BE2C (cell line): ENCODE measurements around the gene NOX5.

ENCODE experiments used
- DNase-seq: peaks from one replicate; pipeline ENCODE4 v3.0.0-alpha.2; 2020
- H3K27me3 ChIP-seq: fragments of 250-450 bp; sonication (Bioruptor Pico); 2 replicates; pipeline ENCODE4 v1.5.1; 2020; ENCODE audit warnings: mild to moderate bottlenecking
- H3K36me3 ChIP-seq: fragments of 250-450 bp; sonication (Bioruptor Pico); 2 replicates; pipeline ENCODE4 v1.5.1; 2020; ENCODE audit warnings: mild to moderate bottlenecking
- H3K4me1 ChIP-seq: fragments of 250-450 bp; sonication (Bioruptor Pico); 2 replicates; pipeline ENCODE4 v1.5.1; 2020
- H3K4me3 ChIP-seq: 2 replicates; pipeline ENCODE4 v1.5.1; 2011; ENCODE audit warnings: low read depth, low read length
- H3K9me3 ChIP-seq: fragments of 250-450 bp; sonication (Bioruptor Pico); 2 replicates; pipeline ENCODE4 v1.5.1; 2020
- TF ChIP-seq, protein P1 (sequence below): IDR thresholded peaks from 2 replicates; pipeline ENCODE4 v1.5.1; 2012; ENCODE audit warnings: mild to moderate bottlenecking, low read depth, low read length

NOX5 gene

DNA sequence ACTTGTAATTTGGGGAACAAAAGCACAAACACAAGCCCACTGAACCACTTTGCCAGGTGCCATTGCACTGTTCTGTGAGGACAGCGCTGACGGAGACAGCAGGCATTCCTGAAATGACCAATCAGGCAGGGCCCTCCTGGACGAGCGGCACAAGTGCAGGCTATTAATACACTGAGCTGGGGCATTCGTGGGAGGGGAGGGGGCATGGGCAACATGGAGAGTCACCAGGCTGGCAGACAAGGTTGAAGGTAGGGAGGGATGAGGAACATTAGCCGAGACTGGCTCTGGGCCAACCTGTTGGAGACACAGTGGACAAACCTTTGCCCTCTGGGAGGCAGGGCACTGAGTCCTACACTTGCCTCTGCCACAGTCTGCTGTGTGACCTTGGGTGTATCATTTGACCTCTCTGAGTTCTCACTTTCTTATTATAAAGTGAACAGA is 45.6 kb downstream of the NOX5 start:
- Histone ChIP-seq H3K27me3 (no peaks in the 10 kb centered on the region), H3K9me3 (no peaks in the 10 kb centered on the region), H3K4me1 (peaks cover 13% of the 10 kb centered on the region), H3K36me3 (no peaks in the 10 kb centered on the region), H3K4me3 (no peak overlapping the region)
- TF ChIP-seq, protein P1, sequence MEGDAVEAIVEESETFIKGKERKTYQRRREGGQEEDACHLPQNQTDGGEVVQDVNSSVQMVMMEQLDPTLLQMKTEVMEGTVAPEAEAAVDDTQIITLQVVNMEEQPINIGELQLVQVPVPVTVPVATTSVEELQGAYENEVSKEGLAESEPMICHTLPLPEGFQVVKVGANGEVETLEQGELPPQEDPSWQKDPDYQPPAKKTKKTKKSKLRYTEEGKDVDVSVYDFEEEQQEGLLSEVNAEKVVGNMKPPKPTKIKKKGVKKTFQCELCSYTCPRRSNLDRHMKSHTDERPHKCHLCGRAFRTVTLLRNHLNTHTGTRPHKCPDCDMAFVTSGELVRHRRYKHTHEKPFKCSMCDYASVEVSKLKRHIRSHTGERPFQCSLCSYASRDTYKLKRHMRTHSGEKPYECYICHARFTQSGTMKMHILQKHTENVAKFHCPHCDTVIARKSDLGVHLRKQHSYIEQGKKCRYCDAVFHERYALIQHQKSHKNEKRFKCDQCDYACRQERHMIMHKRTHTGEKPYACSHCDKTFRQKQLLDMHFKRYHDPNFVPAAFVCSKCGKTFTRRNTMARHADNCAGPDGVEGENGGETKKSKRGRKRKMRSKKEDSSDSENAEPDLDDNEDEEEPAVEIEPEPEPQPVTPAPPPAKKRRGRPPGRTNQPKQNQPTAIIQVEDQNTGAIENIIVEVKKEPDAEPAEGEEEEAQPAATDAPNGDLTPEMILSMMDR = no peak
- no peak for DNase-seq

DNA sequence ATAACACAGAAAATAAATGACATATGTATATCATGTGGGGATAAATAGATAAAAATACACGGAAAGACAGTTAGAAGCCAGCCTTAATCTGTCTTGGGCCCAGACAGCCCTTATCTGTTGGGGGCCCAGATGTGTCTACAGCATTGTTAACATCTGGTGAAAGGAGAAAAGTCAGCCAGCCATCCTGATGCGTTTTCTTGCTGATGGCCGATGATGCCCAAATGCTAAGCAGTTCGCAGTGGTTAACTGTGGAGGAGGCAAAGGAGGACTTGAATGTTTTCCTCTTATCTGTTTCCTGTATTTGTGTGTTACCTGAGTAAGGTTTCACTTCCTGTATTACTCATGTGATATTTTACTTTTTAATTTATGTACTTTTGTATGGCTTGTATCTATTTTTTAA is 46.2 kb downstream of the NOX5 start:
- Histone ChIP-seq H3K9me3 (no peaks in the 10 kb centered on the region), H3K4me3 (no peak overlapping the region), H3K4me1 (peaks cover 15% of the 10 kb centered on the region), H3K27me3 (no peaks in the 10 kb centered on the region), H3K36me3 (no peaks in the 10 kb centered on the region)
- TF ChIP-seq, protein P1 = no peak
- DNase-seq = no peak

DNA sequence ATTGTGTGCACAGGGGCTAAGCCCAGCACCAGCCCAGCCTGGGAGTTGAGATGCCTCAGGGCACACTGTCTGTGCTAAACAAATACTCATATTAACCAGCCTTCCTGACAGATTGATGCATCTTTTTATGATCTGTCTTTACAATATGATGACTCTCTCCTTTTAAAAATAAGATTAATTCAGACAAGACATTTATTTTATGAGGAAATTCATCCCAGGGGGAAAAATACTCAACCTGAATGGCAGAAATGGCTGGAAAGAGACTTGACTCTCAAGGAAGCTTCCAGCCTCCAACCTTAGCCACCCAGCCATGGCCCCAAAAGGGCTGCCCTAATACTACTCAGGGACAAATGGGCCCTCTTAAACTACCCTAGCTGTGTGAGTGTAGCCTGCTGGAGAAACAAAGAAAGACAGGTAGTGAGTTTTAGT is 46.9 kb downstream of the NOX5 start:
- H3K4me1 ChIP-seq = peaks cover 15% of the 10 kb centered on the region
- H3K27me3 ChIP-seq = no peaks in the 10 kb centered on the region
- H3K9me3 ChIP-seq = no peaks in the 10 kb centered on the region
- H3K4me3 ChIP-seq = no peak overlapping the region
- DNase-seq = peak; percentile 46
- TF ChIP-seq, protein P1 = peak; percentile 31; the same call in 1 of the 2 replicates
- no peaks in the 10 kb centered on the region for H3K36me3 ChIP-seq

DNA sequence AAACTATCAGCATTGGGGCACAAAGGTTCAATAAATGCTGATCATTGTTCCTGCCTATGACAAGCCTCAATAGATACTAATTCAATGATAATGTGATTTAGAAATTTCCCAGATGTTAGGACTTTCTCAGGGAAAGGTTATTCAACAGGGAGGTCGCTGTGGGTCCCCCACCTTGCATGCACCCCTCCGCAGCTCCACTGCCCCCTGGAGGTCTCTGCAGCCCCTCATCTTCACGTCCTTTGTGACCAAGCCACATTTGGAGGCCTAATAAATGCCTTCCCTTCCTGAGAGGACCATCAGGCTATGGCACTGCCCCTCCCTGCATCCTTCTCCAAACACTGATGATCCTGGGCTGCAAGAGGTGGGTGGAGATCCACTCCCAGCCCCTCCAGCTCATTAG is 50.2 kb downstream of the NOX5 start:
- Histone ChIP-seq H3K27me3 (no peaks in the 10 kb centered on the region), H3K36me3 (no peaks in the 10 kb centered on the region), H3K9me3 (no peaks in the 10 kb centered on the region), H3K4me1 (peaks cover 11% of the 10 kb centered on the region), H3K4me3 (no peak overlapping the region)
- TF ChIP-seq, protein P1 = peak; percentile 25
- DNase-seq = no peak

DNA sequence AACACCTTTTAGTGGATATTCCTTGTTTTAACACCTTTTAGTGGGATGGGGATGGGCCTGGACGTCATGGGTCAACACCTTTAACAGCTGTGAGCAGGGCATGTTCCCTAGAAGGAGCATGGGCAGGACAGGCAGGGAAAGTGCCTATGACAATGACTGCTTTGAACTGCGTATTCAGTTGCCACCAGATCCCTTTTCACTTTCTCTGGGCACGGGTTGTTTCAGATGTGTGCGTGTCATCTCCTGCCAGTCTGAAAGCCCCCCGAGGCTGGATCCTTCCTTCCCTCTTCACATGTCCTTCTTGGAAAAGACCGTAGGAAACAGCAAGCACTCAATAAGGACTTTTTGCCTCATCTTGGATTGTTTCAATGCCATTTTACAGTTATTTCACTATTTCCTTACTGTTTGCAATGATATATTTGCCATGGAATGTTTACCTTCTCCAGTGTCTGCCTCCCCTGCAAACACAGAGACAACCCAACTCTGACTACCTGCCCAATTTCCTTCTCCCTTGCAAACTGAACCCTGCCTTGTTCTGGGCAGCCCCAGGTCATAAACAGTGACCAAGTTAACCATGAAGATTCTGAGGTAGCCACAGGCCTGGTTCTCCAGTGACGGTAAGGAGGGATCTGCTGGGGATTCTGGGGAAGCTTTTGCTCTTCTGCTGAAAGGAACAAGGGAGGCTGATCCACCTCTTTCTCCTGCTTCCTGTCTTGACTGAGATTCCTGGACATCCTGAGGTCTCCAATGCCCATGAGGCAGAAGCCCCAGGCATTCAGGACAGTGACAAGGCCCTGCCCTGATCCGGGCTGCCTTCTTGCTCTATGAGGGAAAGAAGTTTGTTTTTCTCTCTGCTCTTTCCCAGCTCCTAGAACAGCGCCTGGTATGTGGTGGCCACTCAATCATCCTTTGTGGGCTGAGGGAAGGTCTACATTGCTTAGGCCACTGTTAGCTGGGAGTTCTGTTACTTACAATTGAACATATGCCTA is 51.8 kb downstream of the NOX5 start:
- Histone ChIP-seq H3K4me1 (peaks cover 2% of the 10 kb centered on the region), H3K9me3 (no peaks in the 10 kb centered on the region), H3K36me3 (no peaks in the 10 kb centered on the region), H3K27me3 (no peaks in the 10 kb centered on the region), H3K4me3 (no peak overlapping the region)
- no peak for DNase-seq
- TF ChIP-seq, protein P1 = no peak

DNA sequence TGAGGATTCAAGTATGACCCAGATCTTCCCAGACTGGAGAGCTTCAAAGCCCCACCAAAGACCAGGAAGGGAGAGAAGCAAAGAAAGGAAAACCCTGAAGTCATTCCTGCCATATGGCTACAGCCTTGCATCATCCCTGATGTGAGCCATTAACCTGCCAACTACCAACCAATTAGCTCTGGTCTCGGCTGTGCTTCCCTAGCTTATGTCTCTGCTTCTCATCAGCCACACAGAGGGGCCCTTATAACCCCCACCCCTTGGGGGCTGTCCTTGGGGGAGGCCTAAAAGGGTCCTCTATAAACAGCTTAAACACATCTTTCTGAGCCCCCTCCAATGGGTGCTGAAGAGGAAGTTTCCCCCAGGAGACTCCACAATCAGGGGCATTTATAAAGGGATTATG is 52.8 kb downstream of the NOX5 start:
- Histone ChIP-seq H3K27me3 (no peaks in the 10 kb centered on the region), H3K9me3 (no peaks in the 10 kb centered on the region), H3K4me1 (peaks cover 2% of the 10 kb centered on the region; the same call in 1 of the 2 replicates), H3K4me3 (no peak overlapping the region), H3K36me3 (no peaks in the 10 kb centered on the region)
- no peak for DNase-seq
- TF ChIP-seq, protein P1 = no peak
